GM18870 (cell line): ENCODE measurements around the gene FUT8.
"Not testable (repeated sequence)": the region's sequence is repeated elsewhere in the genome, so short reads cannot be mapped to it uniquely, and the experiment has no call there.

Source experiments
- ATAC-seq: cut with Tn5 transposase; IDR thresholded peaks from one replicate; pipeline ENCODE4 v1.9.1; 2021; ENCODE audit warnings: moderate library complexity; ENCODE audit not compliant: unreplicated experiment

Gene FUT8

GRCh38 chr14:65415613-65416012 lies 3.1 kb downstream of the FUT8 start:
- no peak for ATAC-seq

GRCh38 chr14:65419593-65420252 lies 7.2 kb downstream of the FUT8 start:
- ATAC-seq = no peak

DNA sequence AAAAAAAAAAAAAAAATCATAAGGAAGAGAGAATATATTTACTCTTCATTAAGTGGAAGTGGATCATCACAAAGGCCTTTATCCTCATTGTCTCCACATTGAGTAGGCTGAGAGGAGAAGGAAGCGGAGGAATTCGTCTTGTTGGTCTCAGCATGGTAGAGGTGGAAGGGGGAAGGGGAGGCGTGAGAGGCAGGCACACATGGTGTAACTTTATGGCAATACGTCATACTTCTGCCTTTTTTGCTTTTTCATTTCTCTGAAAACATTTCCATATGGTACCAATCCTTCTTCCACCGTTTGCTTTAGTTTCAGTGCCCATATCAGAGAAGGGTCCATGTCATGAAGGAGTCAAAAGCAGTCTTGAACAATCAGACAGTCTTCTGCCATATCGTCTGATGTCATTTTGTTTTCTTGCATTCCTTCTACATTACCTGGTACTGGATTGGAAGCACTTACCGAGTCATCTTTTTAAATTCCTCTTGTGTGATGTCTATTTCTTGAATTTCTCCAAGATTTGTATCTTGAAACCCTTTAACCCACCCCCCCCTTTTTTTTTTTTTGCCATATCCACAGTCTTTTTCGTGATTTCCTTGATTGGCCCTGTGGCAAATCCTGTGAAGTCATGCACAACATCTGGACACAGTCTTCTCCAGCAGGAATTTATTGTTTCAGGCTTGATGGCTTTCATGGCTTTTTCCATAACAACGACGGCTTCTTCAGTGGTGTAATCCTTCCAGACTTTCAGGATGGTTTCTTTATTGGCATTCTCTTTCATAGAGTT lies 8.9 kb downstream of the FUT8 start:
- no peak for ATAC-seq

- no peak for ATAC-seq
These were observed 9.7 kb downstream of the FUT8 start for GRCh38 chr14:65422088-65422834.

DNA sequence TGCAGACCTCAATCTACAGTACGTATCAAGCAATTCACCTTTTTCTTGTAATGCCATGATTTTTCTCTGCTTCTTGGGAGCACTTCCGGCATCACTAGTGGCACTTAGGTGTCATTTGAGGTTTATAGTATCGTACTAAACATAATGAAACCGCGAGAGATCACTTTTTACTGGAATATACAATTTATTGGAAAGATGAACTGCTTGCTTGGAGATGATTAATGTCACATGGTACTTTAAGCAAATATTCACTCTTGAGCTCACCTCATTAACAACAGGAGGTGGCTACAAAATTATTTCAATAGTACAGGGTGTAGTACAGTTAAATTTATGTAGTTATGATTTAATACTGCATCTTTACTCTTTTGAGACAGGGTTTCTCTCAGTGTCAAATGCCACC lies 11.5 kb downstream of the FUT8 start:
- no peak for ATAC-seq

GRCh38 chr14:65424531-65424930 lies 12.0 kb downstream of the FUT8 start:
- no peak for ATAC-seq

GRCh38 chr14:65425885-65426284 lies 13.4 kb downstream of the FUT8 start:
- no peak for ATAC-seq

- ATAC-seq = not testable (repeated sequence)
These were observed 14.4 kb downstream of the FUT8 start for GRCh38 chr14:65426902-65427301.

DNA sequence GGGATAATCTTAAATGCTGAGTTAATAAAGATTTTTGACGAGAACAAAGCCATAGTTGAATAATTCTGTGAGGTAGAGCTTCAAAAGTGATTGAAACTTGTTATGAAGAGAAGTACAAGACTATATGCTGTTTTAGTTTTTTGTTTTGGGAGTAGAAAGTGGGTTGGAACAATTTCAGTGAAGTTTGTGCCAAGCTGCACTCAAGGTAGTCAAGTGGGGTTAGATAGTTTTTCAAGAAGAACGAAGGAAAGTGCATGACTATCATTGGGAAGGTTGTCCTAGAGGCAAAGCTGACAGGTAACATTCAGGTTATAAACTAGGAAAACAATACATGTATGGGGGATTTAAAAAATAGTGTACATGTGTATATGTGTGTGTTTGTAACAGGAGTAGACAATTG lies 16.2 kb downstream of the FUT8 start:
- ATAC-seq = no peak

DNA sequence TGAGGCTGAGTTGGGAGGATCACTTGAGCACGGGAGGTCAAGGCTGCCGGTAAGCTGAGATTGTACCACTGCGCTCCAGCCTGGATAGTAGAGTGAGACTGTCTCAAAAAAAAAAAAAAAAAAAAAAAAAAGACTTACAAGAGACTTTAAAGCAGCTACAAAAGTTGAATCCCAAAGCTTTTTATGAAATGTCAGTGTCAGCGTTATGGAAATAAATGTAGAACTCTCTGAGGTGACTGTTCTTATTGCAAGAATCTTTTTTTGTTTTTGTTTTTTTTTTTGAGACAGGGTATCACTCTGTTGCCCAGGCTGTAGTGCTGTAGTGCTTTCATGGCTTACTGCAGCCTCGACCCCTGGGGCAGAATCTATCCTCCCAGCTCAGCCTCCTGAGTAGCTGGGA lies 17.2 kb downstream of the FUT8 start:
- no peak for ATAC-seq

GRCh38 chr14:65431245-65431644 lies 18.7 kb downstream of the FUT8 start:
- ATAC-seq = no peak

GRCh38 chr14:65431951-65432350 lies 19.4 kb downstream of the FUT8 start:
- no peak for ATAC-seq

DNA sequence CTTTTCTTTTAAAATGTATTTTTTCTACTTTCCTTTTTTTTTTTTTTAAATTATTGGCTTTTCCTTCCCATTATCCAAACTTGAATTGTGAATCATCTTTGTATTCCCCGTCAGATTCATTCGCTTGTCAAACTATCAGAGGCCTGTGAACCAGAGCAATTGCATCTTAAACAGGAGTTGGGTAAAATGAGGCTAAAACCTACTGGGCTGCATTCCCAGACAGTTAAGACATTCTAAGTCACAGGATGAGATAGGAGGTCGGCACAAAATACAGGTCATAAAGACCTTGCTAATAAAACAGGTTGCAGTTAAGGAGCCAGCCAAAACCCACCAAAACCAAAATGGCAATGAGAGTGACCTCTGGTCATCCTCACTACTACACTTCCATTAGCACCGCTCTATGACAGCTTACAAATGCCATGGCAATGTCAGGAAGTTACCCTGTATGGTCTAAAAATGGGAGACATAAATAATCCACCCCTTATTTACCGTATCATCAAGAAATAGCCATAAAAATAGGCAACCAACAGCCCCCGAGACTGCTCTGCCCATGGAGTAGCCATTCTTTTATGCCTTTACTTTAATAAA lies 19.9 kb downstream of the FUT8 start:
- ATAC-seq = no peak

- no peak for ATAC-seq
These were observed 20.6 kb downstream of the FUT8 start for GRCh38 chr14:65433157-65433556.

GRCh38 chr14:65433646-65434045 lies 21.1 kb downstream of the FUT8 start:
- ATAC-seq = no peak

DNA sequence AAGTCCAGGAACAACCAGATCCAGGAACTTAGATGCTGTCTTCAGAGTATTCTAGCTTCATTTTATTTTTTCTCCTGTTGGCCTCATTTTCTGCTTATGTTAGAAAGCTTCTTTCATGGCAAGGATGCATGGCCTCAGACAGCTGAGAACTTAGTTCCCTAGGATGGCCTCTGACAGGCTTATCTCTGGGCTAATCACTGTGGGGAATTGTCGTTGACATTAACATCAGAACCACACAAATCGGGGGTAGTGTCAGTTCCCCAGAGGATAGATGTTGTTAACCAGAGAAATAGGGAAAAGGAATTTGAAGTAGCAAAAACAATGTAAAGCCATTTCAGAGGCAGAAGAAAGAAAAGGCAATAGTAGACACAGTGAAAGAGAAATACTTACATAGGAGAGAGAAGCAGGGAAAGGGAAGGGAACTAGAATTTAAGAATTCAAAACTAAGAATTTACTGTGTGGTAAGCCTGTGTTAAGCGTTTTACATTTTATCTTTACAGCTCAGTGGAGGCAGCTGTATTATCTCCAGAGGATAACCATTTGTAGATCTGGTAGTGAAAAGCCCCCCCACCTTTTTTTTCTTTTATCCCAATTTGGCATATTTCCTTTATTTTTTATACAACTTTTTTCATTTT lies 21.8 kb downstream of the FUT8 start:
- no peak for ATAC-seq

GRCh38 chr14:65438266-65438933 lies 25.9 kb downstream of the FUT8 start:
- ATAC-seq = no peak

DNA sequence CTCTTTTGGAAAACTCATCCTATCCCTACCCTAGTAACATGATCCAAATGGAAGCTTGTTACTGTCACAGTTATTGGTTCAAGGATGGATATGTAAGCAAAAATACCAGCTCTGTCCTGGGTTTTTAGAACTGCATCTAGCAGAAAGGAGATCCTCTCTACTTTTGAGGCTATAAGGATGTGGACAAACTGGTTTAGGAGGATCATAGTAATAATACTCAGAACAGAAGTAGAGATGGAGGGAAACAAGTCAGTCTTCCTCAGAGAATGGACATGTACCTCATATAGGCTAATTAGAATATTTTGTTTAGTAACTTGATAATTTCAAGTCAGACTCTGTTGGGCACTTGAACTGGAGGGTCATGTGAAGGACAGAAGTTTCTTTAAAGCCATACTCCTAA lies 26.6 kb downstream of the FUT8 start:
- no peak for ATAC-seq

- no peak for ATAC-seq
These were observed 27.7 kb downstream of the FUT8 start for GRCh38 chr14:65440230-65440629.

GRCh38 chr14:65444230-65444629 lies 31.7 kb downstream of the FUT8 start:
- ATAC-seq = no peak

- ATAC-seq = no peak
These were observed 33.6 kb downstream of the FUT8 start for GRCh38 chr14:65446159-65446558.
